Measurements from ENCODE around the gene MED10. TPM values are rescaled to one million over a fixed set of nuclear protein-coding genes. Genes with fewer than 3 reads are reported as not detected.

The MED10 gene
- total and polyA plus RNA-seq, 9 donors = 18.2 to 35.7 (median 23.4) TPM

- 77 to 89% (median 87%) methylated on average over 7 of the region's 7 CpGs for WGBS, 3 donors
- no peaks in the 10 kb centered on the region for H3K36me3 ChIP-seq
- TF ChIP-seq POLR2A (IDR thresholded peaks at IDR 0.05) (no peak), CTCF (IDR thresholded peaks at IDR 0.05) (no peak), EP300 (IDR thresholded peaks at IDR 0.05) (no peak)
Measured at GRCh38 chr5:6389946-6390530, 11.7 kb upstream of the MED10 start.

GRCh38 chr5:6389397-6389796, 11.1 kb upstream of the MED10 start:
- no peak overlapping the region for H3K4me3 ChIP-seq
- no peaks in the 10 kb centered on the region for H3K27me3 ChIP-seq
- no peaks in the 10 kb centered on the region for H3K4me1 ChIP-seq (ENCODE audit: insufficient read depth)
- H3K36me3 ChIP-seq = no peaks in the 10 kb centered on the region
- 60 to 70% (median 61%) methylated on average over 5 of the region's 5 CpGs for whole genome bisulfite sequencing, 3 donors
- DNase-seq = no peak
- intact Hi-C loops (cut with DNase I) = loop anchor here in 1 of 4 donors (10.0 kb wide), 1 partner anchor 195 kb away; no protein-coding TSS in a partner anchor
- H3K27ac ChIP-seq = no peak overlapping the region
- no peak for TF ChIP-seq CTCF (IDR thresholded peaks at IDR 0.05)
- no peak for TF ChIP-seq EP300 (IDR thresholded peaks at IDR 0.05)
- TF ChIP-seq POLR2A (IDR thresholded peaks at IDR 0.05) = no peak
- no peaks in the 10 kb centered on the region for H3K9me3 ChIP-seq

More at GRCh38 chr5:6389946-6390530, 11.7 kb upstream of the MED10 start:
- Histone ChIP-seq H3K27ac (no peak overlapping the region), H3K4me3 (no peak overlapping the region), H3K9me3 (no peaks in the 10 kb centered on the region), H3K4me1 (ENCODE audit: insufficient read depth) (no peaks in the 10 kb centered on the region), H3K27me3 (no peaks in the 10 kb centered on the region)
- intact Hi-C loops (cut with DNase I) = loop anchor here in 1 of 4 donors (10.0 kb wide), 1 partner anchor 195 kb away; no protein-coding TSS in a partner anchor
- DNase-seq = no peak

- no peaks in the 10 kb centered on the region for H3K27me3 ChIP-seq
- H3K9me3 ChIP-seq = no peaks in the 10 kb centered on the region
- intact Hi-C loops (cut with DNase I) = loop anchor here in 1 of 4 donors (10.0 kb wide), 1 partner anchor 197 kb away; no protein-coding TSS in a partner anchor
- no peak overlapping the region for H3K4me3 ChIP-seq
- no peak for TF ChIP-seq POLR2A (IDR thresholded peaks at IDR 0.05)
- TF ChIP-seq EP300 (IDR thresholded peaks at IDR 0.05) = no peak
- no peaks in the 10 kb centered on the region for H3K4me1 ChIP-seq (ENCODE audit: insufficient read depth)
- no peak overlapping the region for H3K27ac ChIP-seq
- H3K36me3 ChIP-seq = no peaks in the 10 kb centered on the region
- no peak for DNase-seq
Measured at GRCh38 chr5:6387970-6388369, 9.6 kb upstream of the MED10 start.

- no peaks in the 10 kb centered on the region for H3K27me3 ChIP-seq
- intact Hi-C loops (cut with DNase I) = loop anchor here in 1 of 4 donors (10.0 kb wide), 1 partner anchor 199 kb away; no protein-coding TSS in a partner anchor
- no peaks in the 10 kb centered on the region for H3K9me3 ChIP-seq
- no peak overlapping the region for H3K4me3 ChIP-seq
- 44 to 71% (median 68%) methylated on average over 1 of the region's 1 CpG for WGBS, 3 donors
- no peaks in the 10 kb centered on the region for H3K36me3 ChIP-seq
- H3K4me1 ChIP-seq (ENCODE audit: insufficient read depth) = no peaks in the 10 kb centered on the region
- no peak for DNase-seq
- TF ChIP-seq POLR2A (IDR thresholded peaks at IDR 0.05) = no peak
- TF ChIP-seq CTCF (IDR thresholded peaks at IDR 0.05) = no peak
- TF ChIP-seq EP300 (IDR thresholded peaks at IDR 0.05) = no peak
- no peak overlapping the region for H3K27ac ChIP-seq
Measured at GRCh38 chr5:6386271-6386670, 7.9 kb upstream of the MED10 start.

- 85 to 87% (median 87%) methylated on average over 9 of the region's 9 CpGs for WGBS, 3 donors
- Histone ChIP-seq H3K9me3 (no peaks in the 10 kb centered on the region), H3K4me3 (no peak overlapping the region), H3K27ac (no peak overlapping the region), H3K27me3 (no peaks in the 10 kb centered on the region), H3K4me1 (ENCODE audit: insufficient read depth) (no peaks in the 10 kb centered on the region), H3K36me3 (no peaks in the 10 kb centered on the region)
- no peak for DNase-seq
- intact Hi-C loops (cut with DNase I) = loop anchor here in 1 of 4 donors (10.0 kb wide), 1 partner anchor 200 kb away; no protein-coding TSS in a partner anchor
- TF ChIP-seq EP300 (IDR thresholded peaks at IDR 0.05) = no peak
- no peak for TF ChIP-seq POLR2A (IDR thresholded peaks at IDR 0.05)
- no peak for TF ChIP-seq CTCF (IDR thresholded peaks at IDR 0.05)
Measured at GRCh38 chr5:6384856-6385255, 6.5 kb upstream of the MED10 start.
